Amygdala (tissue), 56 donors: ENCODE measurements around the gene PAIP2B.

Experiments
- DNase-seq, 56 donors: peaks; one replicate each; lab custom pipeline; 2025; lab: John Stamatoyannopoulos, UW

The PAIP2B gene

GRCh38 chr2:71155846-71156245 lies 71.1 kb downstream of the PAIP2B start:
- no peak for DNase-seq

GRCh38 chr2:71154798-71155197 lies 72.1 kb downstream of the PAIP2B start:
- no peak for DNase-seq

- no peak for DNase-seq
Observed at GRCh38 chr2:71154279-71154678, 72.6 kb downstream of the PAIP2B start.

GRCh38 chr2:71153585-71154224 lies 73.2 kb downstream of the PAIP2B start:
- no peak for DNase-seq

- DNase-seq = no peak
Observed at GRCh38 chr2:71151620-71152019, 75.3 kb downstream of the PAIP2B start.

- DNase-seq = no peak
Observed at GRCh38 chr2:71150082-71150816, 76.7 kb downstream of the PAIP2B start.

- DNase-seq = no peak
Observed at GRCh38 chr2:71148506-71149063, 78.3 kb downstream of the PAIP2B start.

- no peak for DNase-seq
Observed at GRCh38 chr2:71143782-71144181, 83.1 kb downstream of the PAIP2B start.

- DNase-seq = no peak
Observed at GRCh38 chr2:71136174-71136573, 90.7 kb downstream of the PAIP2B start.

- no peak for DNase-seq
Observed at GRCh38 chr2:71133603-71134002, 93.3 kb downstream of the PAIP2B start.
